ENCODE results near the gene PNPLA7. TPM values are rescaled to one million over a fixed set of nuclear protein-coding genes. Genes with fewer than 3 reads are reported as not detected.

Gene PNPLA7
- total and polyA plus RNA-seq, 4 donors = 0.75 to 6.5 (median 2.1) TPM

- TF ChIP-seq CTCF (IDR thresholded peaks at IDR 0.05; ENCODE audit: low read depth, low read length, missing input control) (no peak), HNF4A (conservative IDR thresholded peaks at IDR 0.05) (no peak), EGR1 (IDR thresholded peaks at IDR 0.05; ENCODE audit: low read depth in 2 of 2) (no peak), RXRA (IDR thresholded peaks at IDR 0.05) (no peak)
These were observed 86.9 kb downstream of the PNPLA7 start (continued) for GRCh38 chr9:137462986-137463930.

DNA sequence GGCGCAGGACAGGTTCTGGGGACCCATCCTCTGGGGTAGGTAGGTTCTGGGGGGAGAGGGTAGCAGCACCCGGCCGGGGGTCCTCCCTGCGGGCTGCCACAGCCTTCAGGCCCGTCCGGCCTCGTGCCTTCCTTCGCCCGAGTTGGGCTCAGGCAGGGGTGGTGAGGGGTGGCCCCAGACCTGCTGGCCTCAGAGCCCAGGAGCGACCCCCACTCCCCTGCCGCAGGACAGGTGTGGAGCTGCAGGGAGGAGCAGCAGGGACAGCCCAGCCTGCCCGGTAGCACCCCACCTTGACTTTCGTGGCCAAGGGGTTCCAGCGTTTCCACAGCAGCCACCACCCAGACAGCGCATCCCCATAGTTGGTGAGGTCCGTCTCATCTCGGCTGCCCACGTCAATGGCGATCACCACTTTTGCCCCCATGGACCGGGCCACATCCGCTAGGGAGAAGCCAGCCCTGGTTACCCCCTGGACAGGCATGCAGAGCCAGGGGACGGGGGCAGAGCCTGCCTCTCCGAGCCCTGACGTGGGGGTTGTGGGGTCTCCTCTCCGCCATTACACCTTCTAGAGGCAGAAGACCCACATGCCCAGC lies 87.7 kb downstream of the PNPLA7 start:
- H3K9me3 ChIP-seq (ENCODE audit: control insufficient read depth in 4 of 4, low read length in 3 of 4) = no peaks in the 10 kb centered on the region
- WGBS = 95% methylated on average over 25 of the region's 25 CpGs
- peaks cover 0 to 6% (median 0%) of the 10 kb centered on the region in 4 donors for H3K36me3 ChIP-seq (ENCODE audit: control insufficient read depth in 4 of 4, insufficient read depth in 3 of 4, low read depth in 1 of 4, low read length in 3 of 4)
- H3K9ac ChIP-seq (ENCODE audit: low read depth in 1 of 2, low read length in 2 of 2) = no peak overlapping the region
- no peak for DNase-seq (ENCODE audit: low spot score)
- H3K27ac ChIP-seq (ENCODE audit: low read depth in 1 of 2, low read length in 2 of 2) = no peak overlapping the region
- H3K4me3 ChIP-seq (ENCODE audit: low read depth in 1 of 3, low read length in 3 of 3) = no peak overlapping the region
- TF ChIP-seq HNF4G (IDR thresholded peaks at IDR 0.05) (no peak), GABPA (IDR thresholded peaks at IDR 0.05 in 1 of 2, conservative IDR thresholded peaks at IDR 0.05 in 1 of 2) (no peak), NR2F2 (IDR thresholded peaks at IDR 0.05) (no peak), MAX (IDR thresholded peaks at IDR 0.05) (no peak), FOXA1 (IDR thresholded peaks at IDR 0.05) (no peak), RAD21 (IDR thresholded peaks at IDR 0.05) (no peak), YY1 (IDR thresholded peaks at IDR 0.05) (no peak), JUND (IDR thresholded peaks at IDR 0.05) (no peak), SP1 (IDR thresholded peaks at IDR 0.05) (no peak), RXRA (IDR thresholded peaks at IDR 0.05) (no peak), TAF1 (conservative IDR thresholded peaks at IDR 0.05) (no peak), EGR1 (IDR thresholded peaks at IDR 0.05; ENCODE audit: low read depth in 2 of 2) (no peak), FOXA2 (IDR thresholded peaks at IDR 0.05) (no peak), HNF4A (conservative IDR thresholded peaks at IDR 0.05) (no peak), ZBTB33 (IDR thresholded peaks at IDR 0.05) (no peak), REST (IDR thresholded peaks at IDR 0.05) (no peak), CTCF (IDR thresholded peaks at IDR 0.05; ENCODE audit: low read depth, low read length, missing input control) (no peak)
- TF ChIP-seq, protein P1, sequence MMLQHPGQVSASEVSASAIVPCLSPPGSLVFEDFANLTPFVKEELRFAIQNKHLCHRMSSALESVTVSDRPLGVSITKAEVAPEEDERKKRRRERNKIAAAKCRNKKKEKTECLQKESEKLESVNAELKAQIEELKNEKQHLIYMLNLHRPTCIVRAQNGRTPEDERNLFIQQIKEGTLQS (IDR thresholded peaks at IDR 0.05) = no peak
- H3K4me1 ChIP-seq (ENCODE audit: control insufficient read depth in 4 of 4, insufficient read depth in 4 of 4, low read length in 3 of 4) = peaks cover 0 to 17% (median 10%) of the 10 kb centered on the region in 4 donors
- H3K27me3 ChIP-seq (ENCODE audit: control insufficient read depth in 4 of 4, insufficient read depth in 4 of 4, low read length in 3 of 4) = no peaks in the 10 kb centered on the region
